HepG2 (cell line): ENCODE data around the gene STRN4. TPM values are rescaled to one million over a fixed set of nuclear protein-coding genes. Genes with fewer than 3 reads are reported as not detected.

Experiments used
- ZNF205 ChIP-seq: IDR thresholded peaks from 2 replicates; pipeline ENCODE4 v1.6.1; 2018; ENCODE audit warnings: missing biosample characterization, missing genetic modification reagents
- polyA plus RNA-seq, 8 experiments: library from polyadenylated mRNA; depleted of rRNA in 3 of 8; stranded (reverse) in 7 of 8; unstranded in 1 of 8; fragments of >200 nt; fragmentation: Illumina TruSeq in 4 of 8; extraction: Trizol in 4 of 8; gene quantifications; 2 replicates each; pipeline versions ENCODE4 v1.2.1 to v1.2.3, GENCODE V29; 2011 to 2016; ENCODE audit warnings: low read depth in 4 of 8, missing spikeins in 1 of 8, mixed read lengths in 1 of 8; ENCODE audit not compliant: insufficient read depth in 1 of 8
- total RNA-seq, 5 experiments: library from RNA; depleted of rRNA; stranded (reverse); fragments of >200 nt; fragmentation: Illumina TruSeq; extraction: Trizol; gene quantifications; 2 replicates each; pipeline ENCODE4 v1.2.3, GENCODE V29; 2016; ENCODE audit warnings: low read depth in 1 of 5
- TF ChIP-seq, protein P1 (sequence below): sonication (generic); formaldehyde crosslinking; IDR thresholded peaks from 2 replicates; pipeline ENCODE4 v1.4.0; 2020; ENCODE audit warnings: missing genetic modification reagents
- TF ChIP-seq, protein P2 (sequence below): sonication (generic); formaldehyde crosslinking; IDR thresholded peaks from 2 replicates; pipeline ENCODE4 v1.5.0; 2020; ENCODE audit warnings: mild to moderate bottlenecking, missing genetic modification reagents
- TF ChIP-seq, protein P3 (sequence below): sonication (generic); formaldehyde crosslinking; IDR thresholded peaks from 2 replicates; pipeline ENCODE4 v1.5.1; 2020; ENCODE audit warnings: mild to moderate bottlenecking, missing genetic modification reagents, moderate library complexity

STRN4 gene
- total and polyA plus RNA-seq, 2 of the 13 experiments (the other 11 are each of a cell fraction or from before 2014, with no cell fraction given): 43.1 to 57.3 TPM

DNA sequence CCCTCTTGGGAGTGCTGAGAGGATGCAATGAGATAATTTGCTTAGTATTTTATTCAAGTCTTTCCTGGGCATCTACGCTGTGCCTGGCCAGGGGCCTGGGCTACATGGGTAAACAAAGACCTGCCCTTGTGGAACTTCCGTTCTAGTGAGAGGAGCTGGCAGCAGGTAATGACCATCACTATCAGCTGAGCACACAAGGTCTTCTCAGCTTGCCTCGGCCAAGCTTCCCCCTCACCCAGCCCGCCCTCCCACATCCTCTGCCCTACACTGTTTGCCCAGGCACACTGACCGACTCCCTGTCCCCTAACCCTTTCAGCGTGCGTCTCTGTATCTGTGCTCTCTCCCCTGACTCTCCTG lies 9.0 kb downstream of the STRN4 start (continued):
- TF ChIP-seq, protein P1, sequence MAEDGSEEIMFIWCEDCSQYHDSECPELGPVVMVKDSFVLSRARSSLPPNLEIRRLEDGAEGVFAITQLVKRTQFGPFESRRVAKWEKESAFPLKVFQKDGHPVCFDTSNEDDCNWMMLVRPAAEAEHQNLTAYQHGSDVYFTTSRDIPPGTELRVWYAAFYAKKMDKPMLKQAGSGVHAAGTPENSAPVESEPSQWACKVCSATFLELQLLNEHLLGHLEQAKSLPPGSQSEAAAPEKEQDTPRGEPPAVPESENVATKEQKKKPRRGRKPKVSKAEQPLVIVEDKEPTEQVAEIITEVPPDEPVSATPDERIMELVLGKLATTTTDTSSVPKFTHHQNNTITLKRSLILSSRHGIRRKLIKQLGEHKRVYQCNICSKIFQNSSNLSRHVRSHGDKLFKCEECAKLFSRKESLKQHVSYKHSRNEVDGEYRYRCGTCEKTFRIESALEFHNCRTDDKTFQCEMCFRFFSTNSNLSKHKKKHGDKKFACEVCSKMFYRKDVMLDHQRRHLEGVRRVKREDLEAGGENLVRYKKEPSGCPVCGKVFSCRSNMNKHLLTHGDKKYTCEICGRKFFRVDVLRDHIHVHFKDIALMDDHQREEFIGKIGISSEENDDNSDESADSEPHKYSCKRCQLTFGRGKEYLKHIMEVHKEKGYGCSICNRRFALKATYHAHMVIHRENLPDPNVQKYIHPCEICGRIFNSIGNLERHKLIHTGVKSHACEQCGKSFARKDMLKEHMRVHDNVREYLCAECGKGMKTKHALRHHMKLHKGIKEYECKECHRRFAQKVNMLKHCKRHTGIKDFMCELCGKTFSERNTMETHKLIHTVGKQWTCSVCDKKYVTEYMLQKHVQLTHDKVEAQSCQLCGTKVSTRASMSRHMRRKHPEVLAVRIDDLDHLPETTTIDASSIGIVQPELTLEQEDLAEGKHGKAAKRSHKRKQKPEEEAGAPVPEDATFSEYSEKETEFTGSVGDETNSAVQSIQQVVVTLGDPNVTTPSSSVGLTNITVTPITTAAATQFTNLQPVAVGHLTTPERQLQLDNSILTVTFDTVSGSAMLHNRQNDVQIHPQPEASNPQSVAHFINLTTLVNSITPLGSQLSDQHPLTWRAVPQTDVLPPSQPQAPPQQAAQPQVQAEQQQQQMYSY (CRISPR knock-in tag): no peak
- TF ChIP-seq, protein P2, sequence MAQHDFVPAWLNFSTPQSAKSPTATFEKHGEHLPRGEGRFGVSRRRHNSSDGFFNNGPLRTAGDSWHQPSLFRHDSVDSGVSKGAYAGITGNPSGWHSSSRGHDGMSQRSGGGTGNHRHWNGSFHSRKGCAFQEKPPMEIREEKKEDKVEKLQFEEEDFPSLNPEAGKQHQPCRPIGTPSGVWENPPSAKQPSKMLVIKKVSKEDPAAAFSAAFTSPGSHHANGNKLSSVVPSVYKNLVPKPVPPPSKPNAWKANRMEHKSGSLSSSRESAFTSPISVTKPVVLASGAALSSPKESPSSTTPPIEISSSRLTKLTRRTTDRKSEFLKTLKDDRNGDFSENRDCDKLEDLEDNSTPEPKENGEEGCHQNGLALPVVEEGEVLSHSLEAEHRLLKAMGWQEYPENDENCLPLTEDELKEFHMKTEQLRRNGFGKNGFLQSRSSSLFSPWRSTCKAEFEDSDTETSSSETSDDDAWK (CRISPR knock-in tag): no peak
- no peak for TF ChIP-seq ZNF205
- TF ChIP-seq, protein P3, sequence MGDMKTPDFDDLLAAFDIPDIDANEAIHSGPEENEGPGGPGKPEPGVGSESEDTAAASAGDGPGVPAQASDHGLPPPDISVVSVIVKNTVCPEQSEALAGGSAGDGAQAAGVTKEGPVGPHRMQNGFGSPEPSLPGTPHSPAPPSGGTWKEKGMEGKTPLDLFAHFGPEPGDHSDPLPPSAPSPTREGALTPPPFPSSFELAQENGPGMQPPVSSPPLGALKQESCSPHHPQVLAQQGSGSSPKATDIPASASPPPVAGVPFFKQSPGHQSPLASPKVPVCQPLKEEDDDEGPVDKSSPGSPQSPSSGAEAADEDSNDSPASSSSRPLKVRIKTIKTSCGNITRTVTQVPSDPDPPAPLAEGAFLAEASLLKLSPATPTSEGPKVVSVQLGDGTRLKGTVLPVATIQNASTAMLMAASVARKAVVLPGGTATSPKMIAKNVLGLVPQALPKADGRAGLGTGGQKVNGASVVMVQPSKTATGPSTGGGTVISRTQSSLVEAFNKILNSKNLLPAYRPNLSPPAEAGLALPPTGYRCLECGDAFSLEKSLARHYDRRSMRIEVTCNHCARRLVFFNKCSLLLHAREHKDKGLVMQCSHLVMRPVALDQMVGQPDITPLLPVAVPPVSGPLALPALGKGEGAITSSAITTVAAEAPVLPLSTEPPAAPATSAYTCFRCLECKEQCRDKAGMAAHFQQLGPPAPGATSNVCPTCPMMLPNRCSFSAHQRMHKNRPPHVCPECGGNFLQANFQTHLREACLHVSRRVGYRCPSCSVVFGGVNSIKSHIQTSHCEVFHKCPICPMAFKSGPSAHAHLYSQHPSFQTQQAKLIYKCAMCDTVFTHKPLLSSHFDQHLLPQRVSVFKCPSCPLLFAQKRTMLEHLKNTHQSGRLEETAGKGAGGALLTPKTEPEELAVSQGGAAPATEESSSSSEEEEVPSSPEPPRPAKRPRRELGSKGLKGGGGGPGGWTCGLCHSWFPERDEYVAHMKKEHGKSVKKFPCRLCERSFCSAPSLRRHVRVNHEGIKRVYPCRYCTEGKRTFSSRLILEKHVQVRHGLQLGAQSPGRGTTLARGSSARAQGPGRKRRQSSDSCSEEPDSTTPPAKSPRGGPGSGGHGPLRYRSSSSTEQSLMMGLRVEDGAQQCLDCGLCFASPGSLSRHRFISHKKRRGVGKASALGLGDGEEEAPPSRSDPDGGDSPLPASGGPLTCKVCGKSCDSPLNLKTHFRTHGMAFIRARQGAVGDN (CRISPR knock-in tag): no peak
